PC-9 (cell line): ENCODE data around the gene ABTB2. TPM values are rescaled to one million over a fixed set of nuclear protein-coding genes. Genes with fewer than 3 reads are reported as not detected.

Experiments used
- BruUV-seq: library from RNA; stranded (reverse); fragments of 400-500 nt; replicated peaks from 2 replicates; lab custom pipeline; 2021; lab: Mats Ljungman, UMichigan
- CTCF ChIA-PET: fragments of 300-600 bp; sonication (Branson Sonifier 250); formaldehyde crosslinking; loops from one replicate; lab custom pipeline; 2022; ENCODE audit warnings: antibody characterized with exemption; lab: Charles Lee
- POLR2A ChIA-PET: fragments of 300-600 bp; sonication (Branson Sonifier 250); formaldehyde crosslinking; loops from one replicate; lab custom pipeline; 2022; ENCODE audit warnings: antibody characterized with exemption; ENCODE audit not compliant: unreplicated experiment; lab: Charles Lee
- DNase-seq, 2 experiments: peaks; one replicate each; pipeline versions ENCODE4 v3.0.0 to v3.0.0-alpha.2; 2015 to 2022; ENCODE audit warnings: mixed read lengths in 1 of 2
- H2AFZ ChIP-seq: fragments of 200-600 bp; sonication (generic); 2 replicates; pipeline ENCODE4 v1.8.1; 2017; ENCODE audit warnings: antibody characterized with exemption
- H3F3A ChIP-seq: fragments of 200-600 bp; sonication (generic); 2 replicates; pipeline ENCODE4 v1.8.1; 2017; ENCODE audit warnings: antibody characterized with exemption, mild to moderate bottlenecking, low read depth; ENCODE audit not compliant: insufficient read depth
- H3K27ac ChIP-seq: fragments of 200-600 bp; sonication (generic); 2 replicates; pipeline ENCODE4 v1.6.1; 2016; ENCODE audit warnings: mixed run types
- H3K27me3 ChIP-seq: fragments of 200-600 bp; sonication (generic); 2 replicates; pipeline ENCODE4 v1.6.1; 2016; ENCODE audit warnings: low read depth, mixed run types; ENCODE audit not compliant: insufficient read depth
- H3K36me3 ChIP-seq: fragments of 200-600 bp; sonication (generic); 2 replicates; pipeline ENCODE4 v1.6.1; 2016; ENCODE audit warnings: low read depth, mixed run types
- H3K4me1 ChIP-seq: fragments of 200-600 bp; sonication (generic); replicated peaks from 2 replicates; pipeline ENCODE4 v1.6.1; 2016; ENCODE audit warnings: mixed run types; ENCODE audit not compliant: insufficient read depth
- H3K4me2 ChIP-seq: fragments of 200-600 bp; sonication (generic); 2 replicates; pipeline ENCODE4 v1.6.1; 2017; ENCODE audit warnings: mixed run types
- H3K4me3 ChIP-seq: fragments of 200-600 bp; sonication (generic); 2 replicates; pipeline ENCODE4 v1.6.1; 2016; ENCODE audit warnings: mixed run types
- H3K79me2 ChIP-seq: fragments of 200-600 bp; sonication (generic); 2 replicates; pipeline ENCODE4 v1.6.1; 2017; ENCODE audit warnings: low read depth, mixed run types
- H3K9me2 ChIP-seq: fragments of 200-600 bp; sonication (generic); 2 replicates; pipeline ENCODE4 v1.8.1; 2017; ENCODE audit warnings: mild to moderate bottlenecking; ENCODE audit not compliant: insufficient read depth
- H3K9me3 ChIP-seq: fragments of 200-600 bp; sonication (generic); 2 replicates; pipeline ENCODE4 v1.8.1; 2016; ENCODE audit warnings: low read depth; ENCODE audit not compliant: insufficient read depth
- H4K20me1 ChIP-seq: fragments of 200-600 bp; sonication (generic); 2 replicates; pipeline ENCODE4 v1.8.1; 2017; ENCODE audit not compliant: insufficient read depth
- CTCF ChIP-seq: fragments of 200-600 bp; sonication (generic); conservative IDR thresholded peaks from 2 replicates; pipeline ENCODE4 v1.6.1; 2017; ENCODE audit warnings: mixed run types, antibody characterized with exemption, mild to moderate bottlenecking, moderate library complexity
- EZH2 ChIP-seq: fragments of 200-600 bp; sonication (generic); IDR thresholded peaks from 2 replicates; pipeline ENCODE4 v1.8.0; 2017; ENCODE audit warnings: antibody characterized with exemption, low read depth
- intact Hi-C: fragments of 100-400 bp; cut with micrococcal nuclease; formaldehyde crosslinking; loops from one replicate; pipeline ENCODE4 v1.10.0; 2022; ENCODE audit not compliant: unreplicated experiment
- total RNA-seq: library from RNA; stranded (reverse); gene quantifications from 2 replicates; pipeline ENCODE4 v1.2.3, GENCODE V29; 2021

The ABTB2 gene
- total RNA-seq, 1 experiment from 2014 or later = 12.9 TPM

GRCh38 chr11:34299284-34299972, 58.4 kb downstream of the ABTB2 start:
- TF ChIP-seq EZH2 (no peak), CTCF (no peak)
- CTCF ChIA-PET = interaction anchor here (0.6 kb wide), 1 partner anchor 337 kb away, joined by 15 read pairs; no protein-coding TSS in a partner anchor
- peaks cover 87% of the 10 kb centered on the region for H3K4me1 ChIP-seq

GRCh38 chr11:34298871-34299270, 58.9 kb downstream of the ABTB2 start:
- TF ChIP-seq CTCF (no peak), EZH2 (no peak)
- CTCF ChIA-PET = interaction anchor here (0.6 kb wide), 1 partner anchor 338 kb away, joined by 15 read pairs; no protein-coding TSS in a partner anchor
- Histone ChIP-seq H3K4me2 (no peak overlapping the region), H3F3A (peaks cover 58% of the 10 kb centered on the region), H3K9me2 (no peaks in the 10 kb centered on the region), H2AFZ (no peak overlapping the region), H3K4me1 (peaks cover 81% of the 10 kb centered on the region), H3K79me2 (peaks cover 85% of the 10 kb centered on the region), H3K4me3 (no peak overlapping the region), H3K27ac (no peak overlapping the region), H3K36me3 (no peaks in the 10 kb centered on the region), H3K9me3 (no peaks in the 10 kb centered on the region), H3K27me3 (no peaks in the 10 kb centered on the region), H4K20me1 (no peaks in the 10 kb centered on the region)
- POLR2A ChIA-PET = no interaction called here
- DNase-seq = no peak
- BruUV-seq = no TSS peak
- intact Hi-C loops = no loop called here

More at GRCh38 chr11:34299284-34299972, 58.4 kb downstream of the ABTB2 start:
- Histone ChIP-seq H3K36me3 (no peaks in the 10 kb centered on the region), H3K27me3 (no peaks in the 10 kb centered on the region), H2AFZ (no peak overlapping the region), H3K4me3 (no peak overlapping the region), H3K9me2 (no peaks in the 10 kb centered on the region), H3K79me2 (peaks cover 85% of the 10 kb centered on the region), H3F3A (peaks cover 63% of the 10 kb centered on the region), H4K20me1 (no peaks in the 10 kb centered on the region), H3K27ac (no peak overlapping the region), H3K4me2 (no peak overlapping the region), H3K9me3 (no peaks in the 10 kb centered on the region)
- BruUV-seq = no TSS peak
- POLR2A ChIA-PET = no interaction called here
- intact Hi-C loops = no loop called here
- no peak for DNase-seq

- no peaks in the 10 kb centered on the region for H3K9me3 ChIP-seq
Observed at GRCh38 chr11:34296412-34296811, 61.4 kb downstream of the ABTB2 start.

More at GRCh38 chr11:34296412-34296811, 61.4 kb downstream of the ABTB2 start:
- Histone ChIP-seq H3K79me2 (peaks cover 94% of the 10 kb centered on the region), H3K4me2 (peak overlapping the region; percentile 10), H3K9me2 (no peaks in the 10 kb centered on the region), H3K27ac (peak overlapping the region; percentile 14), H3K36me3 (no peaks in the 10 kb centered on the region), H4K20me1 (no peaks in the 10 kb centered on the region), H3F3A (peaks cover 33% of the 10 kb centered on the region), H3K4me1 (peaks cover 57% of the 10 kb centered on the region), H2AFZ (no peak overlapping the region), H3K27me3 (no peaks in the 10 kb centered on the region), H3K4me3 (no peak overlapping the region)
- TF ChIP-seq EZH2 = no peak
- POLR2A ChIA-PET = no interaction called here
- intact Hi-C loops = no loop called here
- DNase-seq = peak in 1 of 2 experiments; percentile 68
- BruUV-seq = no TSS peak
- CTCF ChIA-PET = no interaction called here
